Adrenal gland (tissue), 12 donors: Measurements from ENCODE around the gene PRRC2A. TPM values are rescaled to one million over a fixed set of nuclear protein-coding genes. Genes with fewer than 3 reads are reported as not detected.

Experiments used
- DNase-seq, 7 donors: peaks; one replicate each; pipeline ENCODE4 v3.0.0-alpha.2; 2019 to 2020
- H3K27ac ChIP-seq, 5 donors: fragments of 200-600 bp; sonication (generic) in 4 of 5; 1 replicate in 3 of 5; 2 replicates in 2 of 5; pipeline versions ENCODE4 v1.5.1 to v1.8.0; 2016 to 2020; ENCODE audit warnings: mild to moderate bottlenecking in 1 of 5
- H3K27me3 ChIP-seq: fragments of 200-600 bp; 2 replicates; pipeline ENCODE4 v1.8.0; 2021
- H3K36me3 ChIP-seq, 2 donors: fragments of 200-600 bp; replicated peaks in 1 of 2; 1 replicate in 1 of 2; 2 replicates in 1 of 2; pipeline versions ENCODE4 v1.5.1 to v1.8.0; 2018 to 2022
- H3K4me1 ChIP-seq, 2 donors: fragments of 200-600 bp; replicated peaks in 1 of 2; 1 replicate in 1 of 2; 2 replicates in 1 of 2; pipeline versions ENCODE4 v1.5.1 to v1.8.0; 2018 to 2021
- H3K4me3 ChIP-seq, 4 donors: fragments of 200-600 bp; sonication (generic) in 3 of 4; one replicate each; pipeline ENCODE4 v1.5.1; 2016 to 2018
- H3K9me3 ChIP-seq, 3 donors: fragments of 200-600 bp; sonication (generic) in 1 of 3; replicated peaks in 1 of 3; 1 replicate in 2 of 3; 2 replicates in 1 of 3; pipeline versions ENCODE4 v1.5.1 to v1.8.0; 2016 to 2021
- CTCF ChIP-seq, 6 experiments: fragments of 450-650 bp in 4 of 6; fragments of 200-600 bp in 2 of 6; sonication (generic) in 1 of 6; IDR thresholded peaks; 1 replicate in 5 of 6; 2 replicates in 1 of 6; pipeline versions ENCODE4 v1.5.1 to v1.8.0; 2016 to 2021; ENCODE audit warnings: antibody characterized with exemption in 6 of 6, mild to moderate bottlenecking in 2 of 6, moderate library complexity in 1 of 6
- POLR2A ChIP-seq, 2 donors: fragments of 450-650 bp; IDR thresholded peaks; one replicate each; pipeline ENCODE4 v1.6.1; 2017; ENCODE audit warnings: antibody characterized with exemption in 2 of 2, mild to moderate bottlenecking in 2 of 2, moderate library complexity in 1 of 2
- WGBS, 4 donors: extraction: QIAGEN DNeasy Blood & Tissue Kit in 2 of 4; methylation state at CpG; one replicate each; pipeline versions ENCODE4 v1.1.5 to v1.1.7; 2013 to 2017; 5-methylcytosine and 5-hydroxymethylcytosine counted together
- intact Hi-C, 2 donors: fragments of 100-400 bp; cut with DNase I; formaldehyde crosslinking; loops; one replicate each; pipeline versions ENCODE4 v1.14.1 to v1.15.0; 2022 to 2023
- polyA plus RNA-seq, 3 donors: library from polyadenylated mRNA; stranded (reverse); fragments of 200-250 nt in 2 of 3; fragments of 350-450 nt in 1 of 3; fragmentation: Illumina TruSeq in 1 of 3; extraction: RNeasy Lipid Tissue Mini Kit (QIAGEN cat#74804) in 1 of 3; gene quantifications; one replicate each; pipeline ENCODE4 v1.2.3, GENCODE V29; 2013 to 2014
- total RNA-seq, 9 donors: library from RNA; depleted of rRNA in 4 of 9; stranded (reverse); fragments of >200 nt in 4 of 9; fragments of 120-200 nt in 1 of 9; fragmentation: NEBNext Ultra II Directional in 1 of 9; extraction: Animal tissue kit (Norgen Biotek cat#: 25700) in 1 of 9; gene quantifications; one replicate each; pipeline versions ENCODE4 v1.1.0 to v1.2.4, GENCODE V29; 2013 to 2023
- donor health status: healthy with polysubstance abuse.
- donor health status: Bipolar disorder and iron deficiency.
- donor health status: DM: yes; HTN: yes; CAD: no.
- donor health status: DM: no; HTN: no; CAD: no.
- donor health status: DM: no; HTN: no; CAD: no.
- donor health status: DM: yes; HTN: yes; CAD: no.

Gene PRRC2A
- total and polyA plus RNA-seq, 12 donors, result 31.9 to 419 (median 121) TPM

- intact Hi-C loops, result loop anchor here (5.0 to 10.0 kb wide), 2 partner anchors 50 to 102 kb away; partner anchors contain the start of genes ATP6V1G2 (in 1 of the 2), MICB (in 1 of the 2) and NFKBIL1 (in 1 of the 2)
- 22 to 25% (median 25%) methylated on average over 2 of the region's 2 CpGs for WGBS, 4 donors
- no peaks in the 10 kb centered on the region for H3K27me3 ChIP-seq
- no peak for DNase-seq
- H3K9me3 ChIP-seq, result no peaks in the 10 kb centered on the region
- no peak for TF ChIP-seq POLR2A (IDR thresholded peaks at IDR 0.05)
- peak in 5 of 6 experiments; percentile 16 to 53 (median 38) for TF ChIP-seq CTCF (IDR thresholded peaks at IDR 0.05)
- no peak overlapping the region for H3K4me3 ChIP-seq
- H3K27ac ChIP-seq, result no peak overlapping the region
- H3K4me1 ChIP-seq, result no peaks in the 10 kb centered on the region
- no peaks in the 10 kb centered on the region for H3K36me3 ChIP-seq
These were observed 23.5 kb upstream of the PRRC2A start for GRCh38 chr6:31597006-31597405.

- intact Hi-C loops, result no loop called here
- no peaks in the 10 kb centered on the region for H3K36me3 ChIP-seq
These were observed 13.2 kb upstream of the PRRC2A start for GRCh38 chr6:31607317-31607716.

GRCh38 chr6:31609519-31610406 is 10.8 kb upstream of the PRRC2A start:
- no peak for DNase-seq
- Histone ChIP-seq H3K9me3 (no peaks in the 10 kb centered on the region), H3K4me1 (no peaks in the 10 kb centered on the region), H3K27me3 (no peaks in the 10 kb centered on the region), H3K27ac (no peak overlapping the region), H3K4me3 (no peak overlapping the region), H3K36me3 (no peaks in the 10 kb centered on the region)
- WGBS, 4 donors, result 53 to 77% (median 74%) methylated on average over 8 of the region's 8 CpGs
- TF ChIP-seq POLR2A (IDR thresholded peaks at IDR 0.05), result no peak
- no peak for TF ChIP-seq CTCF (IDR thresholded peaks at IDR 0.05)
- intact Hi-C loops, result no loop called here

More at GRCh38 chr6:31607317-31607716, 13.2 kb upstream of the PRRC2A start:
- TF ChIP-seq POLR2A (IDR thresholded peaks at IDR 0.05) (no peak), CTCF (IDR thresholded peaks at IDR 0.05) (no peak)
- H3K9me3 ChIP-seq, result no peaks in the 10 kb centered on the region
- H3K27me3 ChIP-seq, result no peaks in the 10 kb centered on the region
- no peak for DNase-seq
- H3K4me1 ChIP-seq, result no peaks in the 10 kb centered on the region
- H3K4me3 ChIP-seq, result no peak overlapping the region
- 80 to 100% (median 85%) methylated on average over 1 of the region's 1 CpG for WGBS, 4 donors
- H3K27ac ChIP-seq, result no peak overlapping the region

GRCh38 chr6:31610968-31611367 is 9.5 kb upstream of the PRRC2A start:
- Histone ChIP-seq H3K36me3 (no peaks in the 10 kb centered on the region), H3K27me3 (no peaks in the 10 kb centered on the region), H3K4me1 (no peaks in the 10 kb centered on the region), H3K27ac (no peak overlapping the region), H3K9me3 (no peaks in the 10 kb centered on the region), H3K4me3 (no peak overlapping the region)
- 65 to 76% (median 72%) methylated on average over 4 of the region's 4 CpGs for WGBS, 4 donors
- intact Hi-C loops, result no loop called here
- TF ChIP-seq POLR2A (IDR thresholded peaks at IDR 0.05), result no peak
- no peak for TF ChIP-seq CTCF (IDR thresholded peaks at IDR 0.05)
- DNase-seq, result no peak
